SK-N-MC (cell line): ENCODE results near the gene ALS2CL.
A peak's percentile ranks its signal among the peaks of the same experiment; 100 is the strongest.

Experiments
- DNase-seq: peaks from one replicate; pipeline ENCODE4 v3.0.0-alpha.2; 2011; ENCODE audit warnings: low read depth, low spot score
- H3K27ac ChIP-seq: fragments of 200-600 bp; sonication (generic); 2 replicates; pipeline ENCODE4 v1.5.1; 2016; ENCODE audit warnings: mixed run types
- H3K36me3 ChIP-seq: fragments of 200-600 bp; sonication (generic); 2 replicates; pipeline ENCODE4 v1.6.1; 2017; ENCODE audit warnings: antibody characterized with exemption, low read length, mixed read lengths; ENCODE audit not compliant: insufficient read depth
- H3K4me3 ChIP-seq: fragments of 200-600 bp; sonication (generic); 2 replicates; pipeline ENCODE4 v1.5.1; 2016
- H3K9ac ChIP-seq: fragments of 200-600 bp; sonication (generic); 2 replicates; pipeline ENCODE4 v1.8.0; 2017; ENCODE audit warnings: mixed run types, mixed read lengths; ENCODE audit not compliant: insufficient read length
- H3K9me3 ChIP-seq: fragments of 200-600 bp; sonication (generic); 2 replicates; pipeline ENCODE4 v1.6.1; 2017; ENCODE audit warnings: low read depth, mild to moderate bottlenecking, antibody characterized with exemption, low read length, moderate library complexity, mixed read lengths
- EZH2 ChIP-seq: fragments of 200-600 bp; sonication (generic); IDR thresholded peaks from one replicate; pipeline ENCODE4 v1.6.1; 2017; ENCODE audit warnings: antibody characterized with exemption
- FOXP2 ChIP-seq: optimal IDR thresholded peaks from 2 replicates; pipeline ENCODE3; 2011; ENCODE audit warnings: mild to moderate bottlenecking, moderate library complexity; ENCODE audit not compliant: insufficient read depth; ENCODE audit errors: extremely low read length, control extremely low read depth
- POLR2AphosphoS5 ChIP-seq: IDR thresholded peaks from 2 replicates; pipeline ENCODE4 v1.6.1; 2012; ENCODE audit warnings: mild to moderate bottlenecking, low read depth, low read length, borderline replicate concordance

Gene ALS2CL

DNA sequence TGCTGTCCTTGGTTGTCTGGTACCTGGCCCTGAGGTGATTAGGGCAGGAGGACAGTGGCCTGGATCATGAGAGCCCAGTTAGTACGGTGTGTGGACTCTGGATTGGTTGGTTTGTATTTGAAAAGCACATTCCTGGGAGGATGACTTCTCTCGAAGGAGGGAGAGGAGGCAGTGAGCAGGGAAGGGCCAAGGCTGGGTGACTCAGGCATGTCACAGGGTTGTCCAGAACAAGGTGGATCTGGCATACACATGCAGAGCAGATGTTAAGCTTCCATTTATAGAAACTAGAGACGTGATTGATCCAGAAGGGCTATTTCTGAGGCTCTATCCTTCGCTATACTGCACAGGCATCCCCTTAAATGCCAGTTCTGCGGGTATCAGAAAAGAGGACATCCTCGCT lies 46.8 kb downstream of the ALS2CL start:
- TF ChIP-seq EZH2 = no peak
- no peak for TF ChIP-seq FOXP2
- no peak for TF ChIP-seq POLR2AphosphoS5
- no peak overlapping the region for H3K27ac ChIP-seq
- no peak overlapping the region for H3K9ac ChIP-seq
- DNase-seq = no peak
- H3K9me3 ChIP-seq = no peaks in the 10 kb centered on the region
- H3K36me3 ChIP-seq = no peaks in the 10 kb centered on the region
- H3K4me3 ChIP-seq = no peak overlapping the region

GRCh38 chr3:46643701-46644100 lies 49.8 kb downstream of the ALS2CL start:
- no peaks in the 10 kb centered on the region for H3K9me3 ChIP-seq
- TF ChIP-seq EZH2 = no peak
- TF ChIP-seq POLR2AphosphoS5 = no peak
- no peak for TF ChIP-seq FOXP2
- no peak for DNase-seq
- no peaks in the 10 kb centered on the region for H3K36me3 ChIP-seq
- no peak overlapping the region for H3K4me3 ChIP-seq
- no peak overlapping the region for H3K9ac ChIP-seq
- no peak overlapping the region for H3K27ac ChIP-seq

DNA sequence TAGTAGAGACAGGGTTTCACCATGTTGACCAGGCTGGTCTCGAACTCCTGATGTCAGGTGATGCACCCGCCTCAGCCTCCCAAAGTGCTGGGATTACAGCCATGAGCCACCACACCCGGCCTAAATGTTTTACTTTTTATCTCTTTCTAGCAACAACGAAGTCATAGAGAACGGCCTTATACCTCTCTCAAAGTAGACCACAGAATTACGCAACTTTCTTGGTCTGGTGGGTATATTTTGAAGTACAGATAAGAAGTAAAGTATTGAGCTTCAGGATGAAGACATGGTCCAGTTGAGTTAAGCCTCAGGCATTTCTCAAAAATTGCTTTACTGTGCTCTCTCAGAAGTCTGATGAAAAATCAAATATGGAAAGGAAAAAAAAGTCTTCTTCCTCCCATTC lies 50.5 kb downstream of the ALS2CL start:
- TF ChIP-seq POLR2AphosphoS5 (no peak), FOXP2 (no peak), EZH2 (no peak)
- H3K27ac ChIP-seq = no peak overlapping the region
- H3K9me3 ChIP-seq = no peaks in the 10 kb centered on the region
- no peak for DNase-seq
- H3K4me3 ChIP-seq = no peak overlapping the region
- no peak overlapping the region for H3K9ac ChIP-seq
- no peaks in the 10 kb centered on the region for H3K36me3 ChIP-seq

DNA sequence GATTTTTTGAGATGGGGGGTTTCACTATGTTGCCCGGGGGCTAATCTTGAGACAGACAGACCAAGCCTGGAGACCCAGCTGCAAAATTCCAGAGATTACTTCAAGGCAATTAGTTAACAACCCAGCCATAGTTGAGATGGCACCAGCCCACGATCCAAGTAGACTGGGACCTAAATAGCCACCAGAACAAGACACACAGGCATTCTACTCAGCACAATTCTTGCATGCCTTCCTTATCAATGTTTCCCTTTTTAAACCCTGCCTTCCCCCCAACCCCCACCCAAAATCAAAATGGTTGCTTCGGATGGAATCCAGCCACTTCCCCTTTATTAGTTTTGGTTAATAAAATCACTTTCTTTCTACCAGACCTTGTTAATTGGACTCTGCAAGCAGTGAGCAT lies 52.6 kb downstream of the ALS2CL start:
- DNase-seq = no peak
- Histone ChIP-seq H3K9me3 (no peaks in the 10 kb centered on the region), H3K36me3 (no peaks in the 10 kb centered on the region), H3K9ac (no peak overlapping the region), H3K4me3 (no peak overlapping the region), H3K27ac (no peak overlapping the region)
- no peak for TF ChIP-seq FOXP2
- TF ChIP-seq POLR2AphosphoS5 = no peak
- no peak for TF ChIP-seq EZH2

DNA sequence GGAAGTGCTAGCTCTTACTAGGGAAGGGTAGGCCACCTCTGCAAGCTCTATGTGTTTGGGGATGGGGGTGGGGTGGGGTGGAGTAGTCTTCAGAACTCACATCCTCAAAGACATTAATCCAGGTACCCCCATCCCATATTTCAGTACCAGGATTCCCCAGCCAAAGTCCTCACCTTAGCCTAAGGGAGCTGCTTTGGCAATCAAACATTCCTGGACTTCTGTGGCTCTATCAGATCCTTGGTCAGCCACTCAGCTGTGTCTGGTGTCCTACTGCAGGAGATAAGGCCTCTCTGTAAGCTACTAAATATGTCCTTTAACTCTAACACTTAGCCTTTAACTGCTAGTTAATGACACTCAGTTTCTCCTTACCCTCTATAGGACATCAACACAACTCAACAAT lies 54.3 kb downstream of the ALS2CL start:
- H3K9ac ChIP-seq = no peak overlapping the region
- no peaks in the 10 kb centered on the region for H3K9me3 ChIP-seq
- H3K36me3 ChIP-seq = no peaks in the 10 kb centered on the region
- TF ChIP-seq POLR2AphosphoS5 (no peak), FOXP2 (no peak), EZH2 (no peak)
- no peak for DNase-seq
- no peak overlapping the region for H3K4me3 ChIP-seq
- no peak overlapping the region for H3K27ac ChIP-seq

DNA sequence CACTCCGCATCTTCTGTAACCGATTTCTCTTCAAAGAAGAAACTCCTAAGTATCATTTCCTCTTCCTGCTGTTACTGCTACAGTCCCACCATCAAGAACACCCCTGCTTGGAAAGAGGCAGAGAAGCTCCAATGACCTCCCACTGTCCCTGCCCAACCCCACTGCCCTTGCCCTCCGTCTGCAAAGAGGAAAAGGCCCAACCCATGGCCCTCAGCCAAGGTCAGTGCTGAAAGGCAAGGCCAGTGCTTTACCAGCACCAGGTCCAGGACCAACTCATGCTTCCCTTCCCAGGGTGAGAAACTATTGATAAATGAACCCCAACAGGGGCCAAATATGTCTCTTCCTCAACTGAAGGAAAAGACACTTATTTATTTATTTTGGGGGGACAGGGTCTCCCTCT lies 58.6 kb downstream of the ALS2CL start:
- H3K9me3 ChIP-seq = no peaks in the 10 kb centered on the region
- no peak for DNase-seq
- no peak overlapping the region for H3K27ac ChIP-seq
- no peaks in the 10 kb centered on the region for H3K36me3 ChIP-seq
- no peak overlapping the region for H3K4me3 ChIP-seq
- H3K9ac ChIP-seq = no peak overlapping the region
- TF ChIP-seq EZH2 (no peak), FOXP2 (no peak), POLR2AphosphoS5 (no peak)

- H3K9ac ChIP-seq = no peak overlapping the region
- no peak overlapping the region for H3K4me3 ChIP-seq
- H3K9me3 ChIP-seq = no peaks in the 10 kb centered on the region
- TF ChIP-seq POLR2AphosphoS5 (no peak), EZH2 (no peak), FOXP2 (no peak)
- no peak for DNase-seq
- H3K36me3 ChIP-seq = no peaks in the 10 kb centered on the region
- H3K27ac ChIP-seq = no peak overlapping the region
Observed at GRCh38 chr3:46632792-46633191, 60.7 kb downstream of the ALS2CL start.

DNA sequence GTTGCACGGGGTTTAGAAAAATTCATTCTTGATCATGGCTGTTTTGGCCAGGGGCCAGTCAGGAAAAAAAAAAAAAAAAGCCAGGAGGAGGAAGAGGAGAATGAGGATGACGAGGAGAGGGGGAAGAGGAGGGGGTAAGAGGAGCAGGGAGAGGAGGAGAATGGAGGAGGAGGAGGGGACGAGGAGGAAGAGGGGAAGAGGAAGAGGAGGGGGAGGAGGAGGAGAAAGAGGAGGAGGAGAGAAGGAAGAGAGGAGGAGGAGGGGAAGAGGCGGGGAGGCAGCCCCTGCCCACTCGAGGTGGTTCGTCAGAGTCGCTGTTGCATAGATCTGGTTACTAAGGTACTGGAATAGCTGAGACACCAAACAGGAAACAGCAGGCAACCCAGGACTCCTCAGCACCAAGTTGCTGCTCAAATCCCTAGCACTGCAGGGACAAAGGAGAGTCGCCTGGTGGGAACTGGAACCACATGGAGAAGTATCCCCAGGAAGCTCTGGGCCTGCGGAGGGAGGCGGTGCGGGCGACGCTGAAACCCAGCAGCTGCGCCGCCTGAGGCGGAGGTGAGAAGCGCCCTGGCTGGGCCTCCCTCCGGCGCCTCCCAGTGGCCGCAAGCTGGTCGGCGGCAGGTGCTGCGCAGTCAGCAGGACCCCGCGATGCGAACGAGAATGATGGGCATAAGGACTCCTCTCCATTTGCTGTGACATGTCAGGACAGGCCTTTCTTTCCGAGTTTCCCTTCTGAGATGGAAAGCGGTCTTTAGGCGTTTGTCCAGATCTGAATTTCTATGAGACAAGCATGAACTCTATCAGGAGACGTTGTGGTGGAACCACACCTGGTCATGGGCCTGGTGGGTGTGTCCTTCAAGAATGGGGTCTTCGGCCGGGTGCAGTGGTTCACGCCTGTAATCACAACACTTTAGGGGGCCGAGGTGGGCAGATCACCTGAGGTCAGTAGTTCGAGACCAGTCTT lies 63.6 kb downstream of the ALS2CL start:
- Histone ChIP-seq H3K9me3 (no peaks in the 10 kb centered on the region), H3K9ac (peak overlapping the region; percentile 63), H3K27ac (peak overlapping the region; percentile 98), H3K36me3 (no peaks in the 10 kb centered on the region), H3K4me3 (peak overlapping the region; percentile 56)
- TF ChIP-seq EZH2 (no peak), POLR2AphosphoS5 (peak; percentile 36; the same call in 1 of the 2 replicates)
- DNase-seq = no peak

GRCh38 chr3:46628901-46629369 lies 64.5 kb downstream of the ALS2CL start:
- Histone ChIP-seq H3K9me3 (no peaks in the 10 kb centered on the region), H3K4me3 (peak overlapping the region; percentile 56), H3K27ac (peak overlapping the region; percentile 98), H3K9ac (peak overlapping the region; percentile 63), H3K36me3 (no peaks in the 10 kb centered on the region)
- DNase-seq = no peak
- TF ChIP-seq POLR2AphosphoS5 (no peak), FOXP2 (no peak), EZH2 (no peak)
